Glutamatergic neuron (in vitro differentiated cells): ENCODE measurements around the gene ALDH4A1. TPM values are rescaled to one million over a fixed set of nuclear protein-coding genes. Genes with fewer than 3 reads are reported as not detected.

Source experiments
- DNase-seq: peaks from one replicate; pipeline ENCODE4 v3.0.0; 2022
- H3K27ac Mint-ChIP-seq: one replicate; pipeline ENCODE4 v1.8.0; 2020; ENCODE audit warnings: mild to moderate bottlenecking, mixed read lengths, inconsistent platforms; ENCODE audit not compliant: unreplicated experiment
- H3K27me3 Mint-ChIP-seq: one replicate; pipeline ENCODE4 v1.8.0; 2020; ENCODE audit warnings: mild to moderate bottlenecking, moderate library complexity, mixed read lengths, inconsistent platforms; ENCODE audit not compliant: unreplicated experiment
- H3K36me3 Mint-ChIP-seq: one replicate; pipeline ENCODE4 v1.8.0; 2020; ENCODE audit warnings: mild to moderate bottlenecking, mixed read lengths, inconsistent platforms; ENCODE audit not compliant: unreplicated experiment
- H3K4me1 Mint-ChIP-seq: one replicate; pipeline ENCODE4 v1.8.0; 2020; ENCODE audit warnings: mild to moderate bottlenecking, low read depth, mixed read lengths, inconsistent platforms; ENCODE audit not compliant: unreplicated experiment
- H3K4me3 Mint-ChIP-seq: one replicate; pipeline ENCODE4 v1.8.0; 2020; ENCODE audit warnings: mild to moderate bottlenecking, mixed read lengths, inconsistent platforms; ENCODE audit not compliant: unreplicated experiment
- H3K9me3 Mint-ChIP-seq: one replicate; pipeline ENCODE4 v1.8.0; 2020; ENCODE audit warnings: mild to moderate bottlenecking, moderate library complexity, mixed read lengths, inconsistent platforms; ENCODE audit not compliant: unreplicated experiment
- total RNA-seq: library from RNA; stranded (reverse); fragmentation: NEBNext Ultra II Directional; extraction: Animal tissue kit (Norgen Biotek cat#: 25700); gene quantifications from one replicate; pipeline ENCODE4 v1.2.1, GENCODE V29; 2021; ENCODE audit not compliant: unreplicated experiment
- TF ChIP-seq, protein P1 (sequence below): fragments of 200-600 bp; sonication (generic); IDR thresholded peaks from one replicate; pipeline ENCODE4 v1.5.0; 2021; ENCODE audit not compliant: partially characterized antibody, unreplicated experiment

ALDH4A1 gene
- total RNA-seq, 1 donor from 2014 or later = 28.9 TPM

DNA sequence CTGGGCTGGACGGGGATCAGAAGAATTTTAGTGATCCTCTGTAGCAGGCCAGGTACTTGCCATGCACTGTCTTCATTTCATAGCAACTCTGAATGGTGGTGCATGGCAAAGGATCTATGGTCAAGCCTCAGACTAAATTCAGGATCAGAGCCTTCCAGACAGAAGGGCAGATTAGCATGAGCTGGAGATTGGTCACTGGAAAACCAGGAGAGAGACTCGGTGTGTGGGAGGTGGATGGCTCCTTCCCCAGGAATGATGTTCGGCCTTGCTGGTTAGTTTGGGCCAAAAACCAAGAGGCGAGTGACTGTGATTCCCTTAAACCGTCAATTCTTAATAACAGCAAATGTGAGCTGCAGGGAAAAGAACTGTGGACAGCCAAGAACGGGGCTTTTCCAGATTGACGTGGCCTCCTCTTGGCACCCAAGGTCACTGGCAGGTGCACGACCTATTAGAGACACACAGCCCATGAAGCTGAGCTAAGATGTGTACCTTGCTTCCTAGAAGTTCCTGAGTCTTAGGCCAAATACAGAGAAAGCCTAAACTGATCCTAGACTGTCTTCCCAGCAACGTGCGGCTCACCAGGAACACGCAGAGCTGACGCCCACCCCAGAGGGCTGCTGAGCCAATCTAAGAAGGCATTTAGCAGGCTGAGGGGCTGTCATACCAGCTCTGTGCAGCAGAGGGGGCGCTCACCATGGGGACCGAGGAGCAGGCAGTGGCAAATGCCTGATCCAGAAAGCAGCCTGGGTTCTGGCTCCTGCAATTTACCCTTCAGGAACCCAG is 18.5 kb downstream of the ALDH4A1 start:
- no peak overlapping the region for H3K27ac Mint-ChIP-seq
- no peak overlapping the region for H3K4me3 Mint-ChIP-seq
- H3K36me3 Mint-ChIP-seq = no peaks in the 10 kb centered on the region
- no peaks in the 10 kb centered on the region for H3K4me1 Mint-ChIP-seq
- TF ChIP-seq, protein P1, sequence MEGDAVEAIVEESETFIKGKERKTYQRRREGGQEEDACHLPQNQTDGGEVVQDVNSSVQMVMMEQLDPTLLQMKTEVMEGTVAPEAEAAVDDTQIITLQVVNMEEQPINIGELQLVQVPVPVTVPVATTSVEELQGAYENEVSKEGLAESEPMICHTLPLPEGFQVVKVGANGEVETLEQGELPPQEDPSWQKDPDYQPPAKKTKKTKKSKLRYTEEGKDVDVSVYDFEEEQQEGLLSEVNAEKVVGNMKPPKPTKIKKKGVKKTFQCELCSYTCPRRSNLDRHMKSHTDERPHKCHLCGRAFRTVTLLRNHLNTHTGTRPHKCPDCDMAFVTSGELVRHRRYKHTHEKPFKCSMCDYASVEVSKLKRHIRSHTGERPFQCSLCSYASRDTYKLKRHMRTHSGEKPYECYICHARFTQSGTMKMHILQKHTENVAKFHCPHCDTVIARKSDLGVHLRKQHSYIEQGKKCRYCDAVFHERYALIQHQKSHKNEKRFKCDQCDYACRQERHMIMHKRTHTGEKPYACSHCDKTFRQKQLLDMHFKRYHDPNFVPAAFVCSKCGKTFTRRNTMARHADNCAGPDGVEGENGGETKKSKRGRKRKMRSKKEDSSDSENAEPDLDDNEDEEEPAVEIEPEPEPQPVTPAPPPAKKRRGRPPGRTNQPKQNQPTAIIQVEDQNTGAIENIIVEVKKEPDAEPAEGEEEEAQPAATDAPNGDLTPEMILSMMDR = peak; percentile 93
- H3K9me3 Mint-ChIP-seq = peaks cover 4% of the 10 kb centered on the region
- peak; percentile 92 for DNase-seq
- H3K27me3 Mint-ChIP-seq = no peaks in the 10 kb centered on the region

DNA sequence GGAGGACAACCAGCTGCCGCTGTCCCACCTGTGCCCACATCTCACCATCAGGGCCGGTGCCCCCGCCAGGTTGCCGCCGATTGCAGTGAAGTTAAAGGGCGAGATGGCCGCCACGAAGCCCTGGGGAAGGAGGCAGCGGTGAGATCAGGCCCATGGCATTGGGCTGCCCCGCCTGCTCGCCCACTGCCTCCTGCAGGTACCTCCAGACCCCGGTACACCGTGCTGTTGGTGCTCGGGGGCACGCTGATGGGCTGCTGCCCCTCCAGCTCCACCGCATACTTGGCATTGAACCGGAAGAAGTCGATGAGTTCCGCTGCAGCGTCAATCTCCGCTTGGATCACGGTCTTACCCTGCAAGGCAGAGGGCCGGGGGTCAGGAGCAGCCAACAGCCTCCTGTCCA is 19.3 kb downstream of the ALDH4A1 start:
- no peak overlapping the region for H3K4me3 Mint-ChIP-seq
- TF ChIP-seq, protein P1 = no peak
- H3K4me1 Mint-ChIP-seq = no peaks in the 10 kb centered on the region
- peaks cover 4% of the 10 kb centered on the region for H3K9me3 Mint-ChIP-seq
- H3K27ac Mint-ChIP-seq = no peak overlapping the region
- H3K27me3 Mint-ChIP-seq = peaks cover 3% of the 10 kb centered on the region
- no peak for DNase-seq
- no peaks in the 10 kb centered on the region for H3K36me3 Mint-ChIP-seq

DNA sequence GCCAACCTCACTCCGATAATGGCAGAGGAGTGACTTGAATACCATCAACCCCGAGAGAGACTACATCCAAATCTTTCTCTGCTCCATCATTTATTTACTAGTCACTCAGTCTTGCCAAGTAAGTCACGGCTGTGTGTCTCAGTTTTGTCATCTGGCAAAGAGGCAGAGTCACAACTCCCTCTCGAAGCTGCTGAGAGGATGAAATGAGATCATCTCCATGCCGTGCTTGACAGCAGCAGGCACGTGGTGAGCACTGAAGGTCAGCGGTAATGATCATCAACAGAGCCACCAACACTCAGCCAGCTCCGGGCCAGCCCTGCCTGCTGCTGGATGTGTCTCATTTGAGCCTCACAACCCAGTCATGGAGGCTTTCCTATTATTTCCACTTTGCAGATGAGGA is 19.9 kb downstream of the ALDH4A1 start:
- no peak for DNase-seq
- H3K4me3 Mint-ChIP-seq = no peak overlapping the region
- H3K9me3 Mint-ChIP-seq = peaks cover 4% of the 10 kb centered on the region
- peaks cover 5% of the 10 kb centered on the region for H3K27me3 Mint-ChIP-seq
- no peaks in the 10 kb centered on the region for H3K4me1 Mint-ChIP-seq
- no peaks in the 10 kb centered on the region for H3K36me3 Mint-ChIP-seq
- no peak overlapping the region for H3K27ac Mint-ChIP-seq
- TF ChIP-seq, protein P1 = no peak

DNA sequence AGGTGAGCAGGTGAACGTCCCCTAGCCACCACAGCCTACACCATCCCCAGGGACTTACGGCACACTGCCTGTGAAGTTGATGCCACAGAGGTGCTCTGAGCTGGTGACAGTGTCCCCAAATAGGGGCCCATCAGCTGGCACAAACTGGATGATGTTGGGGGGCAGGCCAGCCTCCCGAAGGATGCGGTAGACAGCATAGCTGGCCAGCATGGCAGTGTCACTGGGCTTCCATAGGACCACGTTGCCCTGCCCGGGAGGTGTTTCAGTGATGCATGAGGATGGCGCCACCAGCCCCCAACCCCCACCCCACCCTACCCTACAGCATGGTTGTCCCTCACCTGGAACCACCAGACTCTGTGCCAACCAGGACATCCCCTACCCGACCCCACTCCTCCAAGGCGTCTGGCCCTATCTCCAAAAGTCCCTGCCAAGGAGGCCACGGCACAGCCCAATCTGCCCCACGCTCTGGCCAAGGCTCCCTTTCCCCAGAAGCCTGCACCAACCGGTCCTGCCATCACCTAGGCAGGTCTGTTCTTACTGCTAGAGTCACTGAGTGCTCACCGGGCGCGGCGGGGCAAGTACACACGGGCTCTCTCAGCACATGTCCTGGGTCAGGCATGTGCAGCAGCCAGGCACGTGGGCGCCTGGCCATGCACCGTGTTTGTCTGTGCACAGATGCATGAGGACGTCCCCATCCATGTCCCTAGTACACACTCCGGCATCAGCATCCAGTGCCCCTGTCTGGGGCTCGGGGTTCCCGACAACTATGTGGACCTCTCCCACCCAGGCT is 20.5 kb downstream of the ALDH4A1 start:
- H3K36me3 Mint-ChIP-seq = no peaks in the 10 kb centered on the region
- no peak overlapping the region for H3K4me3 Mint-ChIP-seq
- H3K4me1 Mint-ChIP-seq = no peaks in the 10 kb centered on the region
- H3K27me3 Mint-ChIP-seq = peaks cover 5% of the 10 kb centered on the region
- TF ChIP-seq, protein P1 = no peak
- no peak overlapping the region for H3K27ac Mint-ChIP-seq
- no peak for DNase-seq
- peaks cover 4% of the 10 kb centered on the region for H3K9me3 Mint-ChIP-seq

DNA sequence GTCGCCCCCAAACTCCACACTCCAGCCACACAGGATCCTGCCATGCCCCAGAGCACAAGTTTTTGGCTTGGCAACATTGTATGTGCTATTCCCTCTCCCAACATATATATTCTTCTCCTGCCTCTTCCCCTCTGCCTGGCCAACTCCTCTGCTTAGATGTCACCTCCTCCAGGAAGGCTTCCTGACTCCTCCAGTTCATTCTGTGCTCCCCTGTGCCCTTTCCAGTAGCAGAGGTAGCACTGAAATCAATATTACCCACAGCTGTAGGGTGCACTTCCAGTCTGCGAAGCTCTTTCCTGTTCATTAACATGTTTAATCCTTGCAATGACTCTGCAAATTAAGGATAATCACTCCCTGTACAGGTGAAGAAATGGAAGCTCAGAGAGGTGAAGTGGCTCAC is 21.2 kb downstream of the ALDH4A1 start:
- H3K4me3 Mint-ChIP-seq = no peak overlapping the region
- no peak overlapping the region for H3K27ac Mint-ChIP-seq
- DNase-seq = no peak
- H3K9me3 Mint-ChIP-seq = peaks cover 4% of the 10 kb centered on the region
- H3K36me3 Mint-ChIP-seq = no peaks in the 10 kb centered on the region
- peaks cover 5% of the 10 kb centered on the region for H3K27me3 Mint-ChIP-seq
- TF ChIP-seq, protein P1 = no peak
- no peaks in the 10 kb centered on the region for H3K4me1 Mint-ChIP-seq
